Epithelial cell of proximal tubule (primary cell): ENCODE data around the gene KLHL14. TPM values are rescaled to one million over a fixed set of nuclear protein-coding genes. Genes with fewer than 3 reads are reported as not detected.

Source experiments
- DNase-seq: peaks from one replicate; pipeline ENCODE4 v3.0.0-alpha.2; 2011; ENCODE audit warnings: low read depth
- H3K4me3 ChIP-seq: 2 replicates; pipeline ENCODE4 v1.5.1; 2011; ENCODE audit warnings: low read depth, mild to moderate bottlenecking, low read length
- CTCF ChIP-seq: conservative IDR thresholded peaks from 2 replicates; pipeline ENCODE4 v1.5.1; 2012; ENCODE audit warnings: low read depth, mild to moderate bottlenecking, low read length
- total RNA-seq: library from RNA; depleted of rRNA; stranded (reverse); fragments of >200 nt; gene quantifications from 2 replicates; pipeline ENCODE4 v1.2.3, GENCODE V29; 2015

Gene KLHL14
- total RNA-seq, 1 donor from 2014 or later = 2.9 TPM

GRCh38 chr18:32776561-32776960 lies 3.7 kb upstream of the KLHL14 start:
- no peak overlapping the region for H3K4me3 ChIP-seq
- no peak for DNase-seq
- no peak for TF ChIP-seq CTCF

GRCh38 chr18:32775628-32776027 lies 2.8 kb upstream of the KLHL14 start:
- H3K4me3 ChIP-seq = no peak overlapping the region
- no peak for DNase-seq
- TF ChIP-seq CTCF = no peak

- no peak for DNase-seq
- no peak overlapping the region for H3K4me3 ChIP-seq
- no peak for TF ChIP-seq CTCF
Measured at GRCh38 chr18:32773382-32773712, 524 bp upstream of the KLHL14 start.

GRCh38 chr18:32771871-32772580 lies 797 bp downstream of the KLHL14 start:
- TF ChIP-seq CTCF = no peak
- H3K4me3 ChIP-seq = peak overlapping the region; percentile 54
- no peak for DNase-seq

- peak overlapping the region; percentile 54 for H3K4me3 ChIP-seq
- no peak for DNase-seq
- TF ChIP-seq CTCF = no peak
Measured at GRCh38 chr18:32771169-32771751, 1.6 kb downstream of the KLHL14 start.

- H3K4me3 ChIP-seq = peak overlapping the region; percentile 54
- DNase-seq = no peak
- no peak for TF ChIP-seq CTCF
Measured at GRCh38 chr18:32770666-32771168, 2.1 kb downstream of the KLHL14 start.

- H3K4me3 ChIP-seq = peak overlapping the region; percentile 54
- DNase-seq = no peak
- no peak for TF ChIP-seq CTCF
Measured at GRCh38 chr18:32770054-32770665, 2.7 kb downstream of the KLHL14 start.
